ENCODE data around the gene ZNF8. TPM values are rescaled to one million over a fixed set of nuclear protein-coding genes. Genes with fewer than 3 reads are reported as not detected.
"Not testable (repeated sequence)": the region's sequence is repeated elsewhere in the genome, so short reads cannot be mapped to it uniquely, and the experiment has no call there.

ZNF8 gene
- total RNA-seq, 2 donors from 2014 or later = 3.6 to 4.2 TPM

GRCh38 chr19:58307736-58308135, 29.0 kb downstream of the ZNF8 start:
- Mint-ChIP-seq H3K4me3 (no peak overlapping the region), H3K9me3 (no peaks in the 10 kb centered on the region), H3K27me3 (no peaks in the 10 kb centered on the region), H3K27ac (no peak overlapping the region), H3K36me3 (peaks cover 64% of the 10 kb centered on the region), H3K4me1 (ENCODE audit: low read depth in 2 of 2) (peaks cover 33 to 47% of the 10 kb centered on the region in 2 donors)
- ATAC-seq = no peak
- DNase-seq (ENCODE audit: low spot score) = no peak

- H3K36me3 Mint-ChIP-seq = peaks cover 73% of the 10 kb centered on the region
- ATAC-seq; H3K4me3 Mint-ChIP-seq; H3K27me3 Mint-ChIP-seq; DNase-seq (ENCODE audit: low spot score); H3K27ac Mint-ChIP-seq; H3K9me3 Mint-ChIP-seq: not testable (repeated sequence)
- peaks cover 20 to 40% of the 10 kb centered on the region in 2 donors for H3K4me1 Mint-ChIP-seq (ENCODE audit: low read depth in 2 of 2)
Observed at GRCh38 chr19:58310685-58311084, 31.9 kb downstream of the ZNF8 start.

- Mint-ChIP-seq H3K27ac (no peak overlapping the region), H3K36me3 (peaks cover 66% of the 10 kb centered on the region)
- no peak for ATAC-seq
Observed at GRCh38 chr19:58311345-58311865, 32.6 kb downstream of the ZNF8 start.

GRCh38 chr19:58315580-58315979, 36.8 kb downstream of the ZNF8 start:
- Mint-ChIP-seq H3K27ac (no peak overlapping the region), H3K36me3 (peaks cover 34% of the 10 kb centered on the region), H3K4me3 (no peak overlapping the region), H3K27me3 (no peaks in the 10 kb centered on the region), H3K9me3 (no peaks in the 10 kb centered on the region), H3K4me1 (ENCODE audit: low read depth in 2 of 2) (peaks cover 4 to 9% of the 10 kb centered on the region in 2 donors)
- DNase-seq (ENCODE audit: low spot score) (no peak), ATAC-seq (no peak)

More at GRCh38 chr19:58311345-58311865, 32.6 kb downstream of the ZNF8 start:
- Mint-ChIP-seq H3K27me3 (no peaks in the 10 kb centered on the region), H3K9me3 (no peaks in the 10 kb centered on the region), H3K4me3 (no peak overlapping the region), H3K4me1 (ENCODE audit: low read depth in 2 of 2) (peaks cover 13 to 34% of the 10 kb centered on the region in 2 donors)
- DNase-seq (ENCODE audit: low spot score) = no peak

- Mint-ChIP-seq H3K4me3 (no peak overlapping the region), H3K4me1 (ENCODE audit: low read depth in 2 of 2) (peaks cover 0 to 4% of the 10 kb centered on the region in 2 donors), H3K36me3 (peaks cover 19% of the 10 kb centered on the region), H3K27ac (no peak overlapping the region), H3K9me3 (no peaks in the 10 kb centered on the region), H3K27me3 (no peaks in the 10 kb centered on the region)
- no peak for ATAC-seq
- no peak for DNase-seq (ENCODE audit: low spot score)
Observed at GRCh38 chr19:58317476-58318072, 38.8 kb downstream of the ZNF8 start.

- Mint-ChIP-seq H3K27me3 (no peaks in the 10 kb centered on the region), H3K4me3 (no peak overlapping the region), H3K4me1 (ENCODE audit: low read depth in 2 of 2) (peaks cover 0 to 4% of the 10 kb centered on the region in 2 donors), H3K36me3 (peaks cover 18% of the 10 kb centered on the region), H3K9me3 (no peaks in the 10 kb centered on the region), H3K27ac (no peak overlapping the region)
- ATAC-seq (peak in 1 of 2 donors; percentile 63), DNase-seq (ENCODE audit: low spot score) (no peak)
Observed at GRCh38 chr19:58318297-58318696, 39.5 kb downstream of the ZNF8 start.

GRCh38 chr19:58319241-58319640, 40.5 kb downstream of the ZNF8 start:
- Mint-ChIP-seq H3K27me3 (no peaks in the 10 kb centered on the region), H3K36me3 (peaks cover 12% of the 10 kb centered on the region), H3K4me3 (no peak overlapping the region), H3K27ac (no peak overlapping the region), H3K4me1 (ENCODE audit: low read depth in 2 of 2) (peaks cover 0 to 4% of the 10 kb centered on the region in 2 donors), H3K9me3 (no peaks in the 10 kb centered on the region)
- DNase-seq (ENCODE audit: low spot score) (no peak), ATAC-seq (peak in 1 of 2 donors; percentile 25)

- H3K27ac Mint-ChIP-seq = no peak overlapping the region
- no peak for ATAC-seq
- H3K9me3 Mint-ChIP-seq = no peaks in the 10 kb centered on the region
- H3K36me3 Mint-ChIP-seq = peaks cover 4% of the 10 kb centered on the region
- DNase-seq (ENCODE audit: low spot score) = no peak
- no peaks in the 10 kb centered on the region for H3K27me3 Mint-ChIP-seq
- no peak overlapping the region for H3K4me3 Mint-ChIP-seq
- H3K4me1 Mint-ChIP-seq (ENCODE audit: low read depth in 2 of 2) = no peaks in the 10 kb centered on the region
Observed at GRCh38 chr19:58325311-58326022, 46.7 kb downstream of the ZNF8 start.

- Mint-ChIP-seq H3K27ac (no peak overlapping the region), H3K4me3 (no peak overlapping the region), H3K9me3 (no peaks in the 10 kb centered on the region), H3K36me3 (peaks cover 4% of the 10 kb centered on the region), H3K4me1 (ENCODE audit: low read depth in 2 of 2) (peaks cover 4 to 5% of the 10 kb centered on the region in 2 donors), H3K27me3 (no peaks in the 10 kb centered on the region)
- DNase-seq (ENCODE audit: low spot score) = no peak
- peak in 1 of 2 donors; percentile 53 for ATAC-seq
Observed at GRCh38 chr19:58326501-58326913, 47.8 kb downstream of the ZNF8 start.

GRCh38 chr19:58326914-58327726, 48.4 kb downstream of the ZNF8 start, which contains the start of gene ZSCAN22:
ZSCAN22 (plus strand) TSS chr19:58326994; CDS start chr19:58334803, 7,809 bp downstream.
- no peaks in the 10 kb centered on the region for H3K27me3 Mint-ChIP-seq
- H3K36me3 Mint-ChIP-seq = peaks cover 4% of the 10 kb centered on the region
- H3K27ac Mint-ChIP-seq = no peak within 1 kb of the TSS
- no peaks in the 10 kb centered on the region for H3K9me3 Mint-ChIP-seq
- H3K4me1 Mint-ChIP-seq (ENCODE audit: low read depth in 2 of 2) = peaks cover 4 to 5% of the 10 kb centered on the region in 2 donors
- ATAC-seq = peak; percentile 95 to 96
- no peak within 1 kb of the TSS for H3K4me3 Mint-ChIP-seq
- DNase-seq (ENCODE audit: low spot score) = peak; percentile 94

- Mint-ChIP-seq H3K4me1 (ENCODE audit: low read depth in 2 of 2) (peaks cover 4 to 5% of the 10 kb centered on the region in 2 donors), H3K9me3 (no peaks in the 10 kb centered on the region), H3K36me3 (no peaks in the 10 kb centered on the region), H3K27ac (no peak overlapping the region), H3K27me3 (no peaks in the 10 kb centered on the region), H3K4me3 (no peak overlapping the region)
- ATAC-seq = no peak
- DNase-seq (ENCODE audit: low spot score) = no peak
Observed at GRCh38 chr19:58328999-58329398, 50.2 kb downstream of the ZNF8 start.

- Mint-ChIP-seq H3K27ac (no peak overlapping the region), H3K9me3 (no peaks in the 10 kb centered on the region), H3K4me1 (ENCODE audit: low read depth in 2 of 2) (peaks cover 5 to 6% of the 10 kb centered on the region in 2 donors), H3K4me3 (no peak overlapping the region), H3K27me3 (no peaks in the 10 kb centered on the region), H3K36me3 (no peaks in the 10 kb centered on the region)
- DNase-seq (ENCODE audit: low spot score) (no peak), ATAC-seq (no peak)
Observed at GRCh38 chr19:58330458-58330857, 51.7 kb downstream of the ZNF8 start.

- H3K36me3 Mint-ChIP-seq = no peaks in the 10 kb centered on the region
- no peak for ATAC-seq
- H3K4me1 Mint-ChIP-seq (ENCODE audit: low read depth in 2 of 2) = peaks cover 5 to 6% of the 10 kb centered on the region in 2 donors
- no peak overlapping the region for H3K27ac Mint-ChIP-seq
- H3K9me3 Mint-ChIP-seq = no peaks in the 10 kb centered on the region
- no peak overlapping the region for H3K4me3 Mint-ChIP-seq
- no peak for DNase-seq (ENCODE audit: low spot score)
- H3K27me3 Mint-ChIP-seq = no peaks in the 10 kb centered on the region
Observed at GRCh38 chr19:58332697-58333096, 53.9 kb downstream of the ZNF8 start.
